GM18858 (cell line): ENCODE measurements around the gene PSMG4.

ENCODE experiments used
- ATAC-seq: cut with Tn5 transposase; IDR thresholded peaks from one replicate; pipeline ENCODE4 v1.9.1; 2021; ENCODE audit not compliant: unreplicated experiment

The PSMG4 gene

DNA sequence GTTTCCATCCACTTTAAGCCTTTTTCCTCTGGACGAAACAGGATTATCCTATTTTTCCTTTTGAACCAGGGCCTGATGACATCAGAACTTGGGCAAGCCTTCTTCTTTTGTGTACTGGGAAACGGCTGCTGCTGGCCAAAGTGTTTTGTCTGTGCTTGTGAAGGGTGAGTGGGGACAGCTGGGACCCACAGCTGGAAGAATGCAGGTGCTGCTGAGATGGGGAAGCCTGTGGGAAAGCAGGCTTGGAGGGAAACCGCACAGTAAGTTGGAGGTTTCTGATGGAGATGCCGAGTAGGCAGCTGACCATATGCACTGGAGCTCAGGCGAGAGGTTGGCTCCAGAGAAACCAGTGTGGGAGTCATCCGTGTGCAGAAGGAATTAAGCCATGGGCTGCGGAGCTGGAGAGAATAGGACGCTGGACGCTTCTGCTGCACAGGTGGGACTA is 8.5 kb upstream of the PSMG4 start:
- ATAC-seq: no peak

DNA sequence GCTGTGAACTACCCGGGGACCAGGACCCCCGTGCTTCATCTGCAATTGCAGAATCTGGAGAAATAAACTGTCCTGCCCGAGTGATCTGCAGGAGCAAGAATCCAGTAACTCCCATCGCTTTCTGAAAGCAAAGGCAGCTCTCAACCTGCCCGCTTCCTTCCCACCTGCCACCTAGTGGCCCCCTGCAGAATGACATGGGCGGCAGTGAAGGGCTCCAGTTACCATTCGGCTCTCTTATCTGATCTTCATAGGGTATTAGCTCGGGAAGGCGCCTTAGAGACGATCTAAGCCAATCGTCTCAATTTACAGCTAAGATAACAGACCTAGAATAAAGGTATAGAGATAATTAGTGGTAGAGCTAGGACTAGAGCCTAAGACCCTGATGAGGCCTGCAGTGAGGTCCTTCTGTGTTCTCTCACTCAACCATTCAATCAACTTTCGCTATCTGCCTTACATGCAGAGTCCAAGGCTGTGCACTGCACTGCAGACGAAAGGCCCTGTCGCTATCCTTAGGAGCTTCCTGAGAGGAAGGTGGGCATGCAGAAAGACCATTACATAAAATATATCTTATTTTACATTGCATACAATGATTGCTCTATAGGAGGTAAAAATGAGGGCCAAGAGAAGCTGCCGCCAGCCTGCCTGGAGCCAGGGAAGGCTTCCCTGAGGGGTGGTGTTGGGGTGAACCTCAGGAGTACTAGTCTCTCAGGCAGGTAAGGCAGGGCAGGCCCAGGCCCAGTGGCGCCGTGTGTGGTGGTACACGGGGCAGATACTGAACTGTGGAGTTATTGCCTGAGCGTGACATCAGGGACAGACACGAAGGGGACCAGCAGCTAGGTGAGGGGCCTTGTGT is 7.1 kb upstream of the PSMG4 start:
- ATAC-seq: no peak

DNA sequence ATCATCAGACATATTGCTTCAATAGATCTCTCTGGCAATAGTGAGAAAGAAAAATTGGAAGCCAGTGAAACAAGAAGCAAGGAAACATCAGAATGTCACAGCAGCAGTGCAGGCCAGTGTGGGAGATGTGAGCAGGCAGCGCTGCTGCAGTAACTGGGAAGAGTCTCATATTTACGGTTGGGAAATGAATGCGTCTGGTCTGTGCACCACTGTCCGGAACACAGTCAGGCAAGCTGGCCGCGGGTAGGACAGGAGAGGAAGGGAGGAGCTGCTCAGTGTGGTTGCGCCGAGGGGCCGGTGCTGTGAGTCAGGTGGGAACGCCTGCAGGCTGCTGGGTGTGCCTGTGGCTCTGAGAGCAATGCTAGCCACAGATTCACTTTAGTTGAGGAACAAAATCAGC is 6.4 kb upstream of the PSMG4 start:
- no peak for ATAC-seq

DNA sequence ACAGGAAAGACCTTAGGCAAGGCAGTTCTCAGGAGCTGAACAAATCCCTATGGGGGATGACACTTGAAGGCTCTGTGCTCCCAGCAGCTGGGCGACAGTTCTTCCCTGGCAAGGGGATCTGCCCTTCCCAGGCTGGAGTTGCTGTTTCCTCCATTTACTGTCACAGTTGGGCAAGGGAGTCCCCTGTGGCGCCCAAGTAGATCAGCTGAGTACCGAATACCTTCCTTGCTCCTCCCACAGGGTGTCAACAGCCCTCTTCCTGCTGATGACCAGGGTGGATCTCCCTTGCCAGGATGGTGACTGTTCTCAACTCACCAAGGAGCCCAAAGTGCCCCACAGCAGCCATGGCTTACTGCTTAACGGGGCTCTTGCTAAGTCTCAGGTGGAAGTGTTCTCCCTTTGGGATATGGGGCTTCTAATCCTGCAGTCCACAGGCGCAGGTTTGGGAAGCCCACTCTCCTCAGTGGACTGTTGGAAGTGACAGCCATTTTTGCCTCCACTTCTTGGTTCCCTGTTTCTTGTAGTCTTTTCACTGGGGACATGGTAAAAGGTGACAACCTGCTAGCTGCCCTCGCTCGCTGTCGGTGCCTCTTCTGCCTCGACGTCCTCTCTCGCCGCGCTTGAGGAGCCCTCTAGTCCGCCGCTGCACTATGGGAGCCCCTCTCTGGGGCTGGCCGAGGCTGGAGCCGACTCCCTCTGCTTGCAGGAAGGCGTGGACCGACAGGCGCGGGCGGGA is 5.7 kb upstream of the PSMG4 start:
- ATAC-seq: no peak

DNA sequence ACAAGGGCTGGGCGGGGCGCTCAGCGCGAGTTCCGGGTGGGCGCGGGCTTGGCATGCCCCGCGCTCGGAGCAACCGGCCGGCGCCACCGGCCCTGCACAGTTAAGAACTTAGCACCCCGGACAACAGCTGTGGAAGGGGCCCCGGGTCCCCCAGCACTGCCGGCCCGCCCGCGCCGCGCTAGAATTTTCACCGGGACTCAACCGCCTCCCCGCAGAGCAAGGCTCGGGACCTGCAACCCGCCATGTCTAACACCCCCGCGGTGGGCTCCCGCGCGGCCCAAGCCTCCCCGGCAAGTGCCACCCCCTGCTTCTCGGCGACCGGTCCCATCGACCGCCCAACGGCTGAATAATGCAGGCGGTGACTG is 5.2 kb upstream of the PSMG4 start:
- no peak for ATAC-seq

DNA sequence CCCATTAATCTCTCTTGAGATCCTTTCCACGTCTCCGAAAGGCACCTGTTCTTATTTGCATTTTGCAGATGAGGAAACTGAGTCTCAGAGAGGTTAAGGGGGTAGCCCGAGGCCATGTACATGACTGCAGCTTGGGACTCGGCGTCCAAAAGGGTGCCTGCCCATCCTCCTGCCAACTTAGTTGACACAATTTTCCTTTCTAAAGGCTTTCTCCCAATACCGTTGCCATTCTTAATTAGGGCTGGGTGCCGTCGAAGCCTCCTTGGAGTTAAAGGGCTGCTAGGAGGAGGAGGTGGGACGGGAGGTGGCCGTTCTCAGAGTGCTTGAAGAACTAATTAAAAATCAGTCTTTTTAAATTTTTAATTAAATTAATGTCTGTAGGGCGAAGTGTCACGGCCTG is 546 bp upstream of the PSMG4 start:
- ATAC-seq: no peak

DNA sequence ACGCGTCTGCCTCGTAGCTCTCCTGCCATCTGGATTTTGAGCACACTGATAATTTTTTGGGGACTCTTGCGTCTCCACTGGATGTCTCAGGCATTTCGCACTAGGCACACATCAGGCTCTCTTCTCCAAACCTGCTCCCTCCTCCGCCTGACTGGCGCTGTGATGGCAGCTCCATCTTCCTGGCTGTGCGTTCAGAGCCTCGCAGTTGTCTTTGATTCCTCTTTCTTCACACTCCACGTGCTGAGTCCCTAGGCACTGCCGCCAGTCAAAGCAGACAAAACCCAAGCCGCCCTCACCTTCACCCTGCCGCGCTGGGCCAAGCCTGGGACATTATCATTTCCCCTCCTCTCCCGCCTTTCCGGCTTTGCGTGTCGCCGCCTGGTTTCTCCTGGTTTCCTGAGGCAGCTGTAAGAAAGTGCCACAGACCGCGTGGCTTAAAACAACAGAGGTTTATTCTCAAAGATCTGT is 778 bp downstream of the PSMG4 start:
- peak; percentile 28 for ATAC-seq

DNA sequence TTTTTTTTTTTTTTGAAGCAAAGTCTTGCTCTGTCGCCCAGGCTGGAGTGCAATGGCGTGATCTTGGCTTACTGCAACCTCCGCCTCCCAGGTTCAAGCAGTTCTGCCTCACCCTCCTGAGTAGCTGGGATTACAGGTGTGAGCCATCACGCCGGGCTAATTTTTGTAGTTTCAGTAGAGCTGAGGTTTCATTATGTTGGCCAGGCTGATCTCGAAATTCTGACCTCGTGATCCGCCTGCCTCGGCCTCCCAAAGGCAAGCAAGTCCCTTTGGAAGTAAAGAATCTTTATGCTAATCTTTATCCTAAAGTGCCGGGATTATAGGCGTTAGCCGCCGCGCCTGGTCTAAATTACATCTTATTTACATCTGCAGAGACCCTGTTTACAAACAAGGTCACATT is 1.5 kb downstream of the PSMG4 start:
- ATAC-seq: no peak

DNA sequence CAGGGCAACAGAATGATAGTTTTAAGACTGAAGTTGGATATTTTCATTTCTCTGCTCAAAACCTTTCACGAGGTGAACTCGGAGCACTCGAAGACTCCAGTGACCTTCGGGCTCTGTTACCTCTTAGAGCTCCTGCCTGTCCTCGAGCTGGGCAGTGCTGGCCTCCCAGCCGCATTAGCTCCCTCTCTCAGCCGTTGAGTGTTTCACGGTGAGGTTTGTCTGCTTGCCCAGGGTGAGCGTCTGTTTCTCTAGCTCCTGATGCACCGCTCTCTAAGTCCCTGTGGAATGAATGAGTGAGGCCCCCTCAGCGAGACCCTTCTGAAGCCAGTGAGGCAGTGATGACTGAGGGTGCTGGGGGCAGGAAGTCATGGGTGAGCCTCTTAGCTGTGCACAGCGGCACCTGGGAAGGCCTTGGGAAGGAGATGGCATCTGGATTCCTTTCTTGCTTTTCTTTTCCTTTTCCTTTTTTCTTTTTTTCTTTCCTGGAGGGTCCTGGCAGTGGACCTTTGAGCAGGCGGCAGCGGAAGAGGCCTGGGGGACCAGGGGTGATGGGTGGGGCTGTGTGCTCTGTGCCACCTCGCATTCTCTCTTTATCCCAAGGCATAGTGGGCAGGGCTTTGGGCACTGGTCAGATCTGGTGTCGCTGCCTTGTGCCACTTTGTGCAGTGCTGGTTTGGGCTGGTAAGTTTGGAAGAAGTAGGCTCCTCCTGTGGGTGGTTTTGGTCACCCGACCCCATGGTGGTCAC is 2.2 kb downstream of the PSMG4 start:
- no peak for ATAC-seq

DNA sequence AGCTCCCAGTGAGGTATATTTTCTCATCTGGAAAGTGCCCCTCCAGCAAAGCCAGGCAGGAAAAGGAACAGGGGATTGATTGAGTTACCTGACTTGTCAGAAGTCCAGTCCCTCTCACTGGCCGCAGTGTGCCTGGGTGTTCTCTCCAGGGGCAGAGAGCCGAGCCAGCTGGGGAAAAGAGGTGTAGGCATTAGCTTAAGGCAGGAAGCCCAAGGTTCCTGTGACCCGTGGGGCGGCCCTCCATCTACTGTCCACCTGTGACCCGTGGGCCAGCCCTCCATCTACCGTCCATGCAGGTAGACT is 2.7 kb downstream of the PSMG4 start:
- ATAC-seq: no peak

DNA sequence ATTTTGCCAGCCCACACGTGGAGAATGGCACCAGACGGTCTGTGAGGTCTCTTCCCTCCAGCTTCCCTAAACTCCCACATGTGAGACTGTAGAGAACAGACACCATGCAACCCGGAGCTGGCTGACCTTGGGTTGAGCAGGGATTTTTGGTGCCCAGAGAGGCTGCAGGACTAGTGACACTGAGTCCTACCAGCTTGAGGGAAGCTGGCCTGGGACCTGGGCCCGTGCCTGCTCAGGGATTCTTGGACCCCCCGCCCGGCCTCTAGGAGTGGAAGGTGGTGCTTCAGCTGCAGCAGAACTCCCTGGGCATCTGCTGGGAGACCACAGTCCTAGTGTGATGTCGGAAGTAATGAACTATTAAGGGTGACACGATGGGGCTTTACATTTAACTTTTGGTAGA is 3.2 kb downstream of the PSMG4 start:
- ATAC-seq: no peak

DNA sequence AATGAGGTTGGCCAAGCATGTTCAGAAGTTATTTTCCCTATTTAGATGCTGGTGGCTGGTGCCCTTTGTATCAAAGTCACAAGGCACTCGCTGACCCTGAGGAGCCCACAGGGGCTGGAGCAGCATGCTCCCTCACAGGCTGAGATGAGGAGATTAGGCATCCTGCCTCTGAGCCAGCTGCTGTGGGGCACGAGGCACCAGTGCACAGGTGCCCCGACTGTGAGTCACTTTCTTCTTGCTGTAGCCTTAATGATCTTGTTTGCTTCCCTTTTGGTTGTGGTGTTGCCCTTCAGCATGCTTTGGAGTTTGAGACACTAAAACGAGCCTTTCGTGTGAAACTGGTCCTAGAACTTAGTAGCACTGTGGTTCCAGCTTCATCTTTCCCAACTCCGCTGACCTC is 4.3 kb downstream of the PSMG4 start:
- no peak for ATAC-seq

DNA sequence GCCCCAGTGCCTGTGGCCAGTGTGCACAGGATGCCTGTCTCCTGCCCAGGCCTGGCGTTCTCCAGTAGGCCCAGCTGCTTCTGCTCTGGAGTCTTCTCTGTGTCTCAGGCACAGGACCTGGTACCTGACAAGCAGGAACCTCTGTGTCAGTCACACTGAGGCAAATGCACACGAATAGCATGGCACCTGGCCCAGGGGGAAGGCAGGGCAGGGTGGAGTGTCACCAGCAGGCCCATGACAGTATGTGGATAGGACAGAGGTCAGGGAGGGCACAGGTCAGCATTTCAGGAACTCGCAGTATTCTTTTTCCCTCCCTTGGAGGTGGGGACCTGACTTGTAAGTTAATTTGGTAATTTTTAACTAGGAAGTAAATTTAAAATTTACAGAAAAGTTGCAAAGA is 5.6 kb downstream of the PSMG4 start:
- no peak for ATAC-seq

DNA sequence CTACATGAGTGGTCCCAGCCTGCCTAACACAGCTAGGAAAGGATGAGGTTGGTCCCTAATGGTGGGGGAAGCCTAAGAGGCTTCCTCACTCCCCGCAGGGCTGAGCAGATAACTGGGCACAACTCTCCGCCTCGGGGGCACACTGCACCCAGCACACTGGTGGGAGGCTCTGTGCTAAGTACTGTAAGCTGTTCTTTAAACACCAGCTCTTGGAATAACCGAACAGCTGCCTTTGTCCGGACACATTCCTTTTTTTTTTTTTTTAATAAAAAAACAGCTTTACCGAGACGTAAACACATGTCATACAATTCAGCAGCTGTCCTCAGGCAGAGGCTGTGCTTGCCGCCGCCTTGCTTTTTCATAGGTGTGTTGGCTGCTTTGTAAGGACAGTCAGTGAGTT is 6.9 kb downstream of the PSMG4 start:
- ATAC-seq: no peak

DNA sequence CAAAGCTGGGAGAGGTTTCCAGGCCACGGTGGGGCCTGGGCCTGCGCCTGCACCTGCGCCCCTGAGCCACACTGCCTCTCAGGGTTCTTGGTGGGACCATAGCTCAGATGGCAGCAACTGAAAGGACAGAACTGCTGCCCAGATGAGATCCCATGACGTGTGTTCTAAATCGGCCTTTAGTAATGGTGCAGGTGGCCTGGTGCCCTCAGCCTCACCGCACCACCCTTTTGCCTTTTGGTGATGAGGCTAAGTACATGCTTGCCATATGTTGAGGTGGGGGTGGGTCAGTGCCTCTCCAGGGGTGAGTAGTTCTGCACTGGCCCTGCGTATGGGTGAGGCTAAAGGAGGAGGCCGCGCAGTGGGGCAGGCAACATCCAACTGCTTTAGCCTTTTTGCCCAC is 7.4 kb downstream of the PSMG4 start:
- ATAC-seq: no peak

DNA sequence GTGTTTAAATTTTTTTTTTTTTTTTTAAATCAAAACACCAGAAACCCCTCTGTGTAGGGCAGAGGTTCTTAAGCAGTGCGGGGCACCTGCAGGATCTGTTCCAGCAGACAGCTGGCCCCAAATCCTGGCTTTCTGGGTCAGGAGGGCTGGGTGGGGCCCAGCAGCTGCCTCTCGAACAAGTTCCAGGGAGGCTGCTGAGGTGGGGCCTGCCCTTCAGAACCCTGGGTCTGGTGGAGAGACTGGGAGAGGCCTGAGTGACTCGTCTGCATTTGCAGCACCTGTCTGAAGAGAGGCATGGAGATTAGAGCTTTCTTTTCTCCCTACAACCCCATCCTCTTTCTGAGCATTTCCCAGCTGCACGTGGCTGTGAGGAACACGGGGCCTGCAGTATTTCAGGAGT is 8.4 kb downstream of the PSMG4 start:
- no peak for ATAC-seq

DNA sequence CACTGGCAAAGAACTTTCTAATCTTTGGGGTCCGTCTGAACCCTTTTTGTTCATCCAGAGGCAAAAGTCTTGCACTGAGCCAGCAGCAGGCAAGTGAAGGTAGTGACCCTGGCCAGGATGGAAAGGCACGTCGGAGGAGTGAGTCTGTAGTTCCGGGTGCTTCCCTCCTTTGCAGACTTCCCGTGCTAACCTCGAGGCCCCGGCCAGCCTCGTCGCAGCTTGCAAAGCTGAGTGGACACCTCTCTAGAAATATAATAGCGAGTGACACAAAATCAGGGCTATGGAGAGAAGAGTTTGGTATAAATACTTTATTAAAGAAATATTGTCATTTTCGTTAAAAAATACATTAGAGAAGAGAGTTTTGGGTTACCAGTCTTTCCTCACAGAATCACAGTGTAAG is 9.9 kb downstream of the PSMG4 start:
- no peak for ATAC-seq

DNA sequence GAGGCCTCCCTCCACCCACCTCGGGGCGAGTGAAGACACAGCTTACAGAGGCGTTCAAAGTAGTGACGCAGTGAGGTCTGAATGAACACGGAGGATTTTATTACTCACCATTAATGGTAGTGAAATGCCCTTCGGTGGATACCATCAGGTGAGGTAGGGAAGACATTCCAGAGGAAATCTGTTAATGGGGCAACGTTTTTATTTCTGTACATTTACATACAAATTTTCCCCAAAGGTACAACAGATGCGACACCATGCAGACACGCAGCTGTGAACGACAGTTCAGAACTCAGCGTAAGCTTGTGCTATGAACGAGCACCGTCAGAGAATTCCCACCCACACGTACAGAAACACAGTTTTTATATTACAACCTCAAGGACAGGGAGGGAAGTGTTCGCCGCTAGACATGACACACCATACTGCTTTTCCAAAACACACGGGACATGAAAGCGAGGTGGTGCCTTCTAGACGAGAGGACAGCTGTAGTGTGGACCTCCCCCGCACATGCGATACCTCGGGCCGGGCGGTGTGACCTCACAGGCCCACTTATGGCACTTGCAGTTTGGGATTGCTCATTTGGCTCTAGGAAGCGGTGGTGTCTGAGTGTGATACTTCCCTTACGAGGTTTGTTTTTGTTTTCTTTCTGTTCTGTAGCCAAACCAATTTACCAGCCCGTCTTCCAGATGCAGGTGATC is 10.7 kb downstream of the PSMG4 start:
- no peak for ATAC-seq

DNA sequence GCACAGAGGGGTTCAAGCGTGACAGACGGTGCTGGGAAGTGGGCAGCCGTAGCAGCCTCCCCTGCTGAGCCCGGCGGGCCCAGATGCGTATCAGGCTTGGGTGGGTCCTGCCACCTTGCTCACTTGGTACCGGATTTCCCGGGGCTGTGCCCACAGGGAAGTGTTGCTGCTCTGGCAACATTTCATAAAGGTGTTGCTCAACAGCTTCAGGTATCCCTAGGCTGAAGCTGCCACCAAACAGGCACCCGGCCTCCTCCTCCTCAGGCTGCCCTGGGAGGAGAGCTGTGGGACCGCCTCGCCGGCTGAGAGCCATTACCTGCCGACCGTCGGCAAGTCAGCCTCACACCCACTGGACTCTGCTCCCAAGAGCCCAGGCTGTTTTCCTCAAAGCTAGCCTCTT is 11.5 kb downstream of the PSMG4 start:
- no peak for ATAC-seq

DNA sequence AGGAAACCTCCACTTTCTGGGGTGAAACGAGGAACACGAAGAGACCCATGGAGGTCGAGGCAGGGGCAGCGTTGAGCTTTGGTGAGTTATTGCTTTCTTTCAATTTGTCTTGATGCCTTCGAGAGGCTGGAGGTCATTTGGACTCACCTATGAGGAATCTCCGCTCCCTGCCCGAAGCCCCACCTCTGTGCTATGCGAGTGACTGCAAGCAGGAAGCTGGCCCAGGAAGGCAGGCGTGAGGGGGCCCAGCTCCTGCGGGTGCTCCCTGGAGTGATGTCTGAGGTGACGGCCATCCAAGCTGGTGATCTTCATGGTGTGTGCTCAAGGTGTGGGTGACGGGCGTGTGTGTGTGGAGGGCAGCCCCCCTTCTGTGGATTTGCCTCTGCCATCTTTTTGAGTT is 13.0 kb downstream of the PSMG4 start:
- ATAC-seq: no peak

DNA sequence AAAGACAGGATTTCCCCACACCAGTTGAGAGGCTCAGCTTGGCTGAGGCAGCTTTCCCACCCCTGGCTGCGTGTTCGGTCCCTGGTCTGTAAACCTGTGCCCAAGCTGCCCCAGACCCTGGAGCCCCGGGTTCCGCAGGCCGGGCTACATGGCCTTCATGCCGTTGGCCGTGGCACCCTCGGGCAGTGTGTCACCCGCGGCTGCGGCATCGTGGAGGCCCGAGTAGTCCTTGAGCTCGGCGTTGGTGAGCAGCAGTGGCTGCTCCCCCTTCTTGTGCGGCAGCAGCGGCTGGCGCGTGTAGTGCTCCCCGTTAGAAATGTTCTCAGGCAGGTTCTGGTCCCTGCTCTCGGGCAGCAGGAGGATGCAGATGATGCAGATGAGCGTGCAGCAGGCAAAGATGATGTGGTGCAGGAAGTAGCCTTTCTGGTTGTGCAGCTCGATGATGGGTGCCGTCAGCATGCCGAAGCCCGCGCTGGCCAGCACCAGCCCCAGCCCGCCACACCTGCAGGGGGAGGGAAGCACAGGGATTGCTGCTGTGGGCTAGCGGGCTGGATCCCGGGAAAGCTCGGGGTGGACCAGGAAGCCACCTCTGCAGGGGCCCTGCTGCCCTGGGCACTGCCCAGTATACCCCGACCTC is 14.3 kb downstream of the PSMG4 start:
- no peak for ATAC-seq
